SK-N-SH (cell line): ENCODE results near the gene PTPRD.

ENCODE experiments used
- FOXM1 ChIP-seq: IDR thresholded peaks from 2 replicates; pipeline ENCODE4 v1.4.0; 2012; ENCODE audit warnings: low read depth, mild to moderate bottlenecking
- GATA2 ChIP-seq: sonication (generic); formaldehyde crosslinking; IDR thresholded peaks from 2 replicates; pipeline ENCODE4 v1.5.0; 2020; ENCODE audit warnings: mild to moderate bottlenecking, missing genetic modification reagents
- JUND ChIP-seq: IDR thresholded peaks from 2 replicates; pipeline ENCODE4 v1.4.0; 2012
- TAF1 ChIP-seq: IDR thresholded peaks from 2 replicates; pipeline ENCODE4 v1.6.1; 2012; ENCODE audit warnings: low read depth, mild to moderate bottlenecking, low read length, moderate library complexity, borderline replicate concordance
- TEAD4 ChIP-seq: IDR thresholded peaks from 2 replicates; pipeline ENCODE4 v1.4.0; 2012; ENCODE audit warnings: mild to moderate bottlenecking, borderline replicate concordance; ENCODE audit not compliant: insufficient read depth
- TF ChIP-seq, protein P1 (sequence below): fragments of 200-600 bp; sonication (generic); IDR thresholded peaks from 2 replicates; pipeline ENCODE4 v1.6.1; 2017; ENCODE audit warnings: antibody characterized with exemption, mild to moderate bottlenecking, moderate library complexity

DNA sequence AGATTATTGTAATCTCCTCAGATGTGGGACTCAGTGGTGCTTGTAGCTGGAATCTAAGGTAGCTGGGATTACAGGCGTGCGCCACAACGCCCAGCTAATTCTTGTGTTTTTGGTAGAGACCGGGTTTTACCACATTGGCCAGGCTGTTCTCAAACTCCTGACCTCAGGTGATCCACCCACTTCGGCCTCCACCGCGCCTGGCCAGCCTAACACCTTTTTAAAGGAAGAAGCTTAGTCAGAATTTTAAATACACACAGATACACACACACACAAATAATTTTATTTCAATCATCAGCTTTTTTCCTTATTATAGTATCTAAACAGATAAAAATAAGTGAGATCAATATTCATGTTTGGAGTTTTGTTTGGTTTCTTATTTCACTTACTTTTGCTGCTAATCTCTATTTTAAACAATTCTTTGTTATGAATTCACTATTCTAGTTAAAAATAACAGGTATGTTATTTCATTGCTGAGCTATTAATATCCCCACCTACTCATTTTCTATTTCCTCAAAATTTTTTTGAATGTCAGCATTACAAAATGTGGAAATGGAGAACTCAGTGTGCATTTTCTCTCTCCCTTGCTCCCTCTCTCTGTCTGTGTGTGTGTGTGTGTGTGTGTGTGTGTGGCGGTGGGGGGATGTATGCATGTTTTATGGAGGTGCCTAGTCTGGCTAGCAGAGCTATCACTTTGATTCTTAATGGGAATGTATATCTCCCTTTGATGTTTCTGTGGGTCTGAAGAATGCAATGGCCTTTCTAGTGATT, 1852.6 kb downstream of the PTPRD start:
- no peak for TF ChIP-seq GATA2
- TF ChIP-seq, protein P1, sequence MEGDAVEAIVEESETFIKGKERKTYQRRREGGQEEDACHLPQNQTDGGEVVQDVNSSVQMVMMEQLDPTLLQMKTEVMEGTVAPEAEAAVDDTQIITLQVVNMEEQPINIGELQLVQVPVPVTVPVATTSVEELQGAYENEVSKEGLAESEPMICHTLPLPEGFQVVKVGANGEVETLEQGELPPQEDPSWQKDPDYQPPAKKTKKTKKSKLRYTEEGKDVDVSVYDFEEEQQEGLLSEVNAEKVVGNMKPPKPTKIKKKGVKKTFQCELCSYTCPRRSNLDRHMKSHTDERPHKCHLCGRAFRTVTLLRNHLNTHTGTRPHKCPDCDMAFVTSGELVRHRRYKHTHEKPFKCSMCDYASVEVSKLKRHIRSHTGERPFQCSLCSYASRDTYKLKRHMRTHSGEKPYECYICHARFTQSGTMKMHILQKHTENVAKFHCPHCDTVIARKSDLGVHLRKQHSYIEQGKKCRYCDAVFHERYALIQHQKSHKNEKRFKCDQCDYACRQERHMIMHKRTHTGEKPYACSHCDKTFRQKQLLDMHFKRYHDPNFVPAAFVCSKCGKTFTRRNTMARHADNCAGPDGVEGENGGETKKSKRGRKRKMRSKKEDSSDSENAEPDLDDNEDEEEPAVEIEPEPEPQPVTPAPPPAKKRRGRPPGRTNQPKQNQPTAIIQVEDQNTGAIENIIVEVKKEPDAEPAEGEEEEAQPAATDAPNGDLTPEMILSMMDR = no peak
- TF ChIP-seq TEAD4 = no peak
- TF ChIP-seq JUND = no peak
- no peak for TF ChIP-seq TAF1
- TF ChIP-seq FOXM1 = no peak
